SK-N-SH treated with all-trans-retinoic acid at 6 μM for 48 hours (cell line): ENCODE measurements around the gene C9orf43.

Experiments used
- ARNTL ChIP-seq: fragments of 450-650 bp; formaldehyde crosslinking; IDR thresholded peaks from 2 replicates; pipeline ENCODE4 v1.5.0; 2020; ENCODE audit warnings: low read depth, mild to moderate bottlenecking, moderate library complexity, borderline replicate concordance
- BACH2 ChIP-seq: fragments of 250-450 bp; sonication (Bioruptor Pico); IDR thresholded peaks from 2 replicates; pipeline ENCODE4 v1.9.0; 2021; ENCODE audit warnings: mild to moderate bottlenecking, borderline replicate concordance
- CSDC2 ChIP-seq: fragments of 250-450 bp; sonication (Bioruptor Pico); IDR thresholded peaks from 2 replicates; pipeline ENCODE4 v1.5.0; 2020; ENCODE audit warnings: mild to moderate bottlenecking, moderate library complexity
- GLIS3 ChIP-seq: fragments of 250-450 bp; sonication (Bioruptor Pico); IDR thresholded peaks from 2 replicates; pipeline ENCODE4 v1.5.0; 2020; ENCODE audit warnings: mild to moderate bottlenecking, moderate library complexity
- PATZ1 ChIP-seq: fragments of 250-450 bp; sonication (Bioruptor Pico); IDR thresholded peaks from 2 replicates; pipeline ENCODE4 v1.8.0; 2020; ENCODE audit warnings: mild to moderate bottlenecking, moderate library complexity, borderline replicate concordance
- TCF4 ChIP-seq: fragments of 250-450 bp; sonication (Bioruptor Pico); IDR thresholded peaks from 2 replicates; pipeline ENCODE4 v1.8.0; 2021; ENCODE audit warnings: mild to moderate bottlenecking, moderate library complexity, borderline replicate concordance
- TF ChIP-seq, protein P1 (sequence below): fragments of 250-450 bp; sonication (Bioruptor Pico); IDR thresholded peaks from 2 replicates; pipeline ENCODE4 v1.8.0; 2021; ENCODE audit warnings: low read depth, mild to moderate bottlenecking, moderate library complexity, borderline replicate concordance

GRCh38 chr9:113387560-113388230, 22.9 kb upstream of the C9orf43 start:
- TF ChIP-seq BACH2 (CRISPR knock-in tag) = no peak
- TF ChIP-seq GLIS3 = no peak
- no peak for TF ChIP-seq PATZ1 (CRISPR knock-in tag)
- no peak for TF ChIP-seq ARNTL (CRISPR knock-in tag)
- TF ChIP-seq, protein P1, sequence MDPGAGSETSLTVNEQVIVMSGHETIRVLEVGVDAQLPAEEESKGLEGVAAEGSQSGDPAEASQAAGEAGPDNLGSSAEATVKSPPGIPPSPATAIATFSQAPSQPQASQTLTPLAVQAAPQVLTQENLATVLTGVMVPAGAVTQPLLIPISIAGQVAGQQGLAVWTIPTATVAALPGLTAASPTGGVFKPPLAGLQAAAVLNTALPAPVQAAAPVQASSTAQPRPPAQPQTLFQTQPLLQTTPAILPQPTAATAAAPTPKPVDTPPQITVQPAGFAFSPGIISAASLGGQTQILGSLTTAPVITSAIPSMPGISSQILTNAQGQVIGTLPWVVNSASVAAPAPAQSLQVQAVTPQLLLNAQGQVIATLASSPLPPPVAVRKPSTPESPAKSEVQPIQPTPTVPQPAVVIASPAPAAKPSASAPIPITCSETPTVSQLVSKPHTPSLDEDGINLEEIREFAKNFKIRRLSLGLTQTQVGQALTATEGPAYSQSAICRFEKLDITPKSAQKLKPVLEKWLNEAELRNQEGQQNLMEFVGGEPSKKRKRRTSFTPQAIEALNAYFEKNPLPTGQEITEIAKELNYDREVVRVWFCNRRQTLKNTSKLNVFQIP (CRISPR knock-in tag) = no peak
- TF ChIP-seq CSDC2 (CRISPR knock-in tag) = no peak
- TF ChIP-seq TCF4 (CRISPR knock-in tag) = no peak
